ENCODE measurements around the gene SSX2.
"Not testable (repeated sequence)": the region's sequence is repeated elsewhere in the genome, so short reads cannot be mapped to it uniquely, and the experiment has no call there.

Gene SSX2

GRCh38 chrX:52707078-52707477, at the start of gene SSX2:
SSX2 (minus strand) TSS chrX:52707178; CDS start chrX:52705749, 1,429 bp downstream.
- not testable (repeated sequence) for DNase-seq (ENCODE audit: low spot score)

- DNase-seq (ENCODE audit: low spot score): not testable (repeated sequence)
These were observed 44.0 kb upstream of the SSX2 start, which contains the start of gene SSX2B for GRCh38 chrX:52750952-52751351. SSX2B (plus strand) TSS chrX:52751252; CDS start chrX:52752681, 1,429 bp downstream.

GRCh38 chrX:52692034-52692433, 14.9 kb downstream of the SSX2 start:
- not testable (repeated sequence) for DNase-seq (ENCODE audit: low spot score)

- DNase-seq (ENCODE audit: low spot score): not testable (repeated sequence)
These were observed 44.8 kb downstream of the SSX2 start for GRCh38 chrX:52662218-52662617.

GRCh38 chrX:52655475-52655874, 51.5 kb downstream of the SSX2 start:
- not testable (repeated sequence) for DNase-seq (ENCODE audit: low spot score)

GRCh38 chrX:52654800-52655199, 52.2 kb downstream of the SSX2 start, which contains the start of gene SSX7:
SSX7 (minus strand) TSS chrX:52654900; CDS start chrX:52653472, 1,428 bp downstream.
- not testable (repeated sequence) for DNase-seq (ENCODE audit: low spot score)

- DNase-seq (ENCODE audit: low spot score): not testable (repeated sequence)
These were observed 56.3 kb downstream of the SSX2 start for GRCh38 chrX:52650676-52651075.

GRCh38 chrX:52648956-52649355, 58.0 kb downstream of the SSX2 start:
- not testable (repeated sequence) for DNase-seq (ENCODE audit: low spot score)

Data from ecto neural progenitor cell (in vitro differentiated cells).